Stimulated activated CD4-positive, alpha-beta T cell treated with anti-CD3 and anti-CD28 coated beads, TNF-alpha, amount 100 ng/mL, for 24 hours (primary cell): ENCODE results near the gene POU2AF1.
A peak's percentile ranks its signal among the peaks of the same experiment; 100 is the strongest.

Experiments used
- DNase-seq, 3 experiments: peaks; one replicate each; pipeline ENCODE4 v3.0.0-alpha.2; 2020; ENCODE audit warnings: low read depth in 3 of 3

The POU2AF1 gene

DNA sequence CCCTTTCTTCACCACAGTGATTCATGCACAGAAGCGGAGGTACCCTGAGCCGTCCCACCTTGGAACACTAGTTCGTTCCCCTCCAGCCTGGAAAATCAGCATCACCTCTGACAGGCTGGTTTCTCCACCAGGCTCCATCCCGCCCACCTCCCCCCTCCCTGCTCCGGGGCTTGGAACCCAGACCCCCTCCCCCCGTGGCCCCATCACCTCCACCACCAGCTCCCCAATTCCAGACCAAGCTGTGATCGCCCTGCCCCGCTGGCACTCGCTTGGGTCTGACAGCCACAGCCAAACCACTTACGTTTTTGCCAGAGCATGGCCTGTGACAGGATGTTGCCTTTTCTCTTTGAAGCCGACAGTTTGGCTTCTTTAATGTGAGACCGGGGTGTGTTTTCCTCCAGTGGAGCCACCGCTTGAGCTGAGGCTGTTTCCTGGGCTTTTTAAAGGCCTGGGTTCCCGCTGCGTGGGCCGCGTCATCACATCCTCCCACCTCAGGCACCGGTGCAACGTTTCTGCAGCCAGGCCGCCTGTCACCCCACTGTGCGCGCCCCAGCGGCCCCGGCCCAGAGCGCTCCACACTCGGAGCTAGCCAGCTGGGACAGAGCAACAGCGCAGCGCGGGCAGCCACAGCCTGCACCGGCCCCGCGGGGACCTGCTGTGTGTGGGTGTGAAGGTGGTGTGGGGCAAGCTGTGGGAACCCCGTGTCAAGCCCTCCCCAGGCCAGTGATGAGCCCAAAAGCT, at the start of gene POU2AF1:
Gene POU2AF1 (minus strand): TSS at position 415 of the 741 bp plus-strand sequence. CDS start 98 bp downstream, at position 317.
- DNase-seq, result peak; percentile 54 to 80 (median 71)

DNA sequence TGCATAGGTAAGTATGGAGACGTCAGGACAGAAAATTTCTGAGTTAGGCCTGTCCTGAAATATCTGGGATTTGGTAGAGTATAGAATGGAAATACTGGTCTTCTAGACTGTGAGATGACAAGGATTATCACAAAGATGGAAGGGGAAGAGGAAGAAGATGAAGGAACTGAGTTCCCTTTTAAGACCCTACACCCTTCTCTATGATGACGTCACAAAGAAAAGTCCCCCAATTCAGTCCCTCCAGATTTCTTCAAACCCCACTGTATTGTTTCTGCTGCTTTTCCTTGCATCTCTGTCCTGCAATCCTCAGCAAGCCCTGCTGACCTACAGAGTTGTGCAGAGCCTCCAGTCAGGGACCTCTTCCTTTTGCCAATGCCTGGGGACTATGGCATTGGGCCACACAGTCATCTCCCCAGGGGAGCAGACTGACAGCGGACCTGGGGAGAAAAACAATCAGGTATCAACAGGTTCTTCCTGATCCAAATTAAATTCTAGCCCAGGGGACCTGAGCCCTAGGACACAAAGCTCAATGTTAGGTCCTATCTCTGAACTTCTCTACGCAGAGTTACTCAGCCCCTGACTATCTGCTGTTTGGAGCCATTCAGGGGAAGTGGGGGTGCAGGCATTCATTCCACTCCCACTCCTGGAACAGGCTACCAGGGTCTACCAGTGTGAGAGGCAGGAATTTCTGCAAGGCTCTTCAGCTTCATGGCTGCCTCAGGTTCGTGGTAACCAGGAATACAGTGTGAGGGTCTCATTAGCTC, 49.2 kb upstream of the POU2AF1 start:
- DNase-seq, result no peak

GRCh38 chr11:111427471-111427912, 48.4 kb upstream of the POU2AF1 start:
- no peak for DNase-seq

- DNase-seq, result no peak
These were observed 47.5 kb upstream of the POU2AF1 start for GRCh38 chr11:111426617-111427016.

DNA sequence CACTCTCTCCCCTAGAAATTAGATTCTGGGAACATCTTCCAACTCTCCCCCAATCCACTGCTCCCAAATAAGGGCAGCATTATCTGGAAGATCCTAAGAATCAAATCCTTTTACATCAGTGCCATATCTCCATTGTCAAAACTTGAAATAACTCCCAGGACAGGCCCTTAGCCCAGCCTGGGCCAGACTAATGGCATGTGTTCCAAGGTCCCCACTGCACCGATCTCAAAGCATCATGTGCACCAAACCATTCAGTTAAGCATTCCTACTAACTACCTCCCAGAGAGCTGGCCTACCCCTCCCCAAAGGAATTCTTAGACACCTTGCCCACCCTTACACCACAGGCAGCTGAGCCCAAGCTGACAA, 44.2 kb upstream of the POU2AF1 start:
- DNase-seq, result no peak

DNA sequence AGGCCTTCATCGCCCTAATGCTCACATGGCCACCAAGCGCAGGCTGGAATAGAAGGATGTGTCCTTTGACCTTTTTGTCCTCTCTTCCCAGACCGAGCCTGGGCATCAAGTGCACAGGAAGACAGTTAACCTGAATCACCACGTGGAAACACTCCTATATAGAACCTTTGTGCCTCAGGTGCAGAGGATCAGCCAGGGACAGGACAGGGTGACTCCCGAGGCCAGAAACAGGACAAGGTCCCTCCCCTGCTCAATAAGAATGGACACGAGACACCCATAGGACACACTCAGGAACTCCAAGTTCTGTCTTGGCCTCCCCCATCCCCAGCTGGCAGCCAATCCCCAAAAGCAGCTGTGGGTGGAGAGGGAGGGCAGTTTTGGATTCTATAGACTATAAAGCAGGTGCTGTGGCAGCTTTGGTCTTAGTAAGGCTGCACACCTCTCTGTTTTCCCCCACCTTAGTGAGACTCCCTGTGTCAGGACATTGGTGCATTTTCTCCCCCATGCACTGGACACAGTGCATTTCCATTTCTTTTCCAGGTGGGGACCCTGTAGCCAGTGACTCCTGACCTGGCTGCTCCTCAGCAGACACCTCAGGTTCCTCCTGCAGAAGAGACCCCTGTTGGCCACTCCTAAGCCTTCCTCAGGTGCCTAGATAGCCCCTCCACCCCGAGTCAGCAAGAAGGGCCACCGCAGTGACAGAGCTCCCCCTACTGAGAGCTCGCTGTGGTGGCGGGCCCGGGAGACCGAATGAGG, 43.6 kb upstream of the POU2AF1 start:
- peak; percentile 32 to 57 (median 35) for DNase-seq

- DNase-seq, result no peak
These were observed 42.2 kb upstream of the POU2AF1 start for GRCh38 chr11:111421251-111421650.

GRCh38 chr11:111419641-111420327, 40.7 kb upstream of the POU2AF1 start:
- DNase-seq, result no peak

- DNase-seq, result no peak
These were observed 40.1 kb upstream of the POU2AF1 start for GRCh38 chr11:111419181-111419580.

- no peak for DNase-seq
These were observed 39.3 kb upstream of the POU2AF1 start for GRCh38 chr11:111418436-111418787.

DNA sequence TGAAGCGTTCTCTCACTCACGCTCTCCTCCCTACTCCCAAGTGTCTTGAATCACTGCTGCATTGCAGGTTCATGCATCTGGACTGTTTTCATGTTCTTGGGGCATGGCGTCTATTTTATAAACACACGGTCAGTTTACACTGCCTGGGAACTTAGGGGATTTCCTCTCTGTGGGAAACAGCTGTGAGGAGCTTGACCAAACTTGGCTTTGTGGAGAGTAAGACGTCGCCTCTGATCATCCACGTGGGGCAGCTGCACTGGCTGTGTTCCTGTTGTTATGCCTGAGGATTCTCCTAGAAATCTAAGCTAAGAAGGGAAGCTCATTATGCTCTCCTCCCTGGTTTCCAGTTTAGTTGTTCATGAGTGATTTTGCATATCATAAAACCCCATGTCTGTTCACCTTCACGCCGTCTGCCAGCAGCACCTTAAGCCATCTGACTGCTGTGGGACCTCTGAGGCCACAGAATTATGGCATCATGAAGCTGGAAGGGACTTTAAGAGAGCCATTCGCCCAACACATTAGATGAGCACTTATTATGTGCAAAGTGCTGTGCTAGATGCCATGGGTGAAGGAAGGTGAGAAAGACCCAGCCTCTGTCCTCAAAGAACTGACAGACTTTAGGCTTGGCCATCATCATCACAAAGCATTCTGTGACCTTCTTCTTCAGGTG, 38.8 kb upstream of the POU2AF1 start:
- DNase-seq, result no peak

GRCh38 chr11:111417011-111417765, 38.1 kb upstream of the POU2AF1 start:
- no peak for DNase-seq

GRCh38 chr11:111416231-111416960, 37.3 kb upstream of the POU2AF1 start:
- DNase-seq, result no peak

- DNase-seq, result no peak
These were observed 35.9 kb upstream of the POU2AF1 start for GRCh38 chr11:111414936-111415335.

GRCh38 chr11:111414267-111414931, 35.3 kb upstream of the POU2AF1 start:
- peak in 1 of 3 experiments; percentile 8 for DNase-seq

DNA sequence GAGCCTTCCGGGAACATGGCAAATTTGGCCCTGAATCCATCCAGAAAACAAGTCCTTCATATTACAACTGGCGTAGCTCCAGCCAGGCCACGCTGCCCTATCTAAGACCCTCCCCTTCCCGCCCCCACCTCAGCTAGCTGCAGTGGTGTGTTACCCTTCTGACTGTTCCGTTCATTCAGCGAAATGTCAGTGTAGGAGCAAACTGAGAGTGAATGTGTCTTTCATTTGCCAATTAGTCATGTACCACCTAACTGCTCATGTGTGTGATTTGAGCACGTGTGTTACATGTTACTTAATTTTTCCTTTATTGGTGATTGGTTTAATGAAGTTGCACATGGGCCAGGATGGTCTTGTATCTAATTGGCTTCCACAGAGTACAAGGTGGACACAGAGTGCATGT, 34.8 kb upstream of the POU2AF1 start:
- peak in 2 of 3 experiments; percentile 15 to 45 for DNase-seq

DNA sequence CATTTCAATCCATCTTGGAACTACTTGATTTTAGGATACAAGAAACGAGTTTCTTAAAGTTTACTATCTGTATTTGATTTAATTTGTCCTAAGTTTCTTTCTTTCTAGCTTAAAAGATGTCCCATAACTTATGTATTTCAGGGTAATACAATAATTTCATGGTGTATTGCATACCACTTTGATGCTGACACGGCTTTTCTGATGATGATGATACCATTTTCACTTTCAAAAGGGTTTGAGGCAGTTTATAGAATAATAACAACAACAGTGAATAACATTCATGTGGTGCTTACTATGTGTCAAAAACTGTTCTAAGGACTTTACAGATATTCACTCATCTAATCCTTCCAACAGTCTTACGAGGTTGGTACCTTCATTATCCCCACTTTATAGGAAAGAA, 33.2 kb upstream of the POU2AF1 start:
- DNase-seq, result no peak

DNA sequence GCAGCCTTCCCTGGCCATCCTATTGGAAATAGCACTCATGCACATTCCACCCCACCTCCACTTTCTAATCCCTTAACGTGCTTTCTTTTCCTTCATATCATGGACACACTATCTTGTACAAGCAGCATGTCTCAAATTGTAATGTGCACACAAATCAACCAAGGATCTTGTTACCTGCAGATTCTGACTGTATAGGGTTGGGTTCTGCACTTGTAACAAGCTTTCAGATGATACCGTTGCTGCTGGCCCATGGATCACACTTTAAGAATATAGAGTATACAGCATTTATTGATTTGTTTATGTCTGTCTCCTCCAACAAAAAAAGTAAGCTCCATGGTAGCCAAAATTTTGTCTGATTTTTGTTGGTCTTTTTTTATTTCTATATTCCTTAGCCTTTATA, 32.4 kb upstream of the POU2AF1 start:
- DNase-seq, result no peak

- DNase-seq, result no peak
These were observed 31.9 kb upstream of the POU2AF1 start for GRCh38 chr11:111410951-111411350.
